ENCODE results near the gene GDE1. TPM values are rescaled to one million over a fixed set of nuclear protein-coding genes. Genes with fewer than 3 reads are reported as not detected.

Gene GDE1
- total RNA-seq, 1 experiment from 2014 or later = 65.7 TPM

DNA sequence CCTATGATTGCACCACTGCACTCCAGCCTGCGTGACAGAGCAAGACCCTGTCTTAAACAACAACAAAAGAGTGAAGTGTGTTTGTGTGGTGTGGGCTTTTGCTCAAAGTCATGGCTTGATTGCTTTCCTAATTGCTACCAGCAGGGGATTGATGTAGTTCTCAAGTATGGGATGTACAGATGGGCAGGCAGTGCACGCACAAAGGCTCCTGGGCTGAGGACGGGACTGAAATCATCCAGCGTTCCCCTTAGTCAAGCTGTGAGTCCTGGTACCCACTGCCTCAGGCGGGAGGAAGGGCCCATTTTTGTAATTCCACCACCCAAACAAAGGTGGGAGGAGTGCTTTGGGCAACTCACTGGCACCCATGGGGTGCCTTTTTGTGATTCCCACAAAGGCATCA is 47.3 kb downstream of the GDE1 start (continued):
- TF ChIP-seq GRHL2 (CRISPR knock-in tag; IDR thresholded peaks at IDR 0.05; ENCODE audit: insufficient replicate concordance, severe bottlenecking) = no peak
- TF ChIP-seq GTF2I (CRISPR knock-in tag; conservative IDR thresholded peaks at IDR 0.05) = no peak
- TF ChIP-seq FOXK1 (CRISPR knock-in tag; IDR thresholded peaks at IDR 0.05) = no peak
- TF ChIP-seq, protein P1, sequence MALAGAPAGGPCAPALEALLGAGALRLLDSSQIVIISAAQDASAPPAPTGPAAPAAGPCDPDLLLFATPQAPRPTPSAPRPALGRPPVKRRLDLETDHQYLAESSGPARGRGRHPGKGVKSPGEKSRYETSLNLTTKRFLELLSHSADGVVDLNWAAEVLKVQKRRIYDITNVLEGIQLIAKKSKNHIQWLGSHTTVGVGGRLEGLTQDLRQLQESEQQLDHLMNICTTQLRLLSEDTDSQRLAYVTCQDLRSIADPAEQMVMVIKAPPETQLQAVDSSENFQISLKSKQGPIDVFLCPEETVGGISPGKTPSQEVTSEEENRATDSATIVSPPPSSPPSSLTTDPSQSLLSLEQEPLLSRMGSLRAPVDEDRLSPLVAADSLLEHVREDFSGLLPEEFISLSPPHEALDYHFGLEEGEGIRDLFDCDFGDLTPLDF (CRISPR knock-in tag; IDR thresholded peaks at IDR 0.05) = no peak
- TF ChIP-seq, protein P2, sequence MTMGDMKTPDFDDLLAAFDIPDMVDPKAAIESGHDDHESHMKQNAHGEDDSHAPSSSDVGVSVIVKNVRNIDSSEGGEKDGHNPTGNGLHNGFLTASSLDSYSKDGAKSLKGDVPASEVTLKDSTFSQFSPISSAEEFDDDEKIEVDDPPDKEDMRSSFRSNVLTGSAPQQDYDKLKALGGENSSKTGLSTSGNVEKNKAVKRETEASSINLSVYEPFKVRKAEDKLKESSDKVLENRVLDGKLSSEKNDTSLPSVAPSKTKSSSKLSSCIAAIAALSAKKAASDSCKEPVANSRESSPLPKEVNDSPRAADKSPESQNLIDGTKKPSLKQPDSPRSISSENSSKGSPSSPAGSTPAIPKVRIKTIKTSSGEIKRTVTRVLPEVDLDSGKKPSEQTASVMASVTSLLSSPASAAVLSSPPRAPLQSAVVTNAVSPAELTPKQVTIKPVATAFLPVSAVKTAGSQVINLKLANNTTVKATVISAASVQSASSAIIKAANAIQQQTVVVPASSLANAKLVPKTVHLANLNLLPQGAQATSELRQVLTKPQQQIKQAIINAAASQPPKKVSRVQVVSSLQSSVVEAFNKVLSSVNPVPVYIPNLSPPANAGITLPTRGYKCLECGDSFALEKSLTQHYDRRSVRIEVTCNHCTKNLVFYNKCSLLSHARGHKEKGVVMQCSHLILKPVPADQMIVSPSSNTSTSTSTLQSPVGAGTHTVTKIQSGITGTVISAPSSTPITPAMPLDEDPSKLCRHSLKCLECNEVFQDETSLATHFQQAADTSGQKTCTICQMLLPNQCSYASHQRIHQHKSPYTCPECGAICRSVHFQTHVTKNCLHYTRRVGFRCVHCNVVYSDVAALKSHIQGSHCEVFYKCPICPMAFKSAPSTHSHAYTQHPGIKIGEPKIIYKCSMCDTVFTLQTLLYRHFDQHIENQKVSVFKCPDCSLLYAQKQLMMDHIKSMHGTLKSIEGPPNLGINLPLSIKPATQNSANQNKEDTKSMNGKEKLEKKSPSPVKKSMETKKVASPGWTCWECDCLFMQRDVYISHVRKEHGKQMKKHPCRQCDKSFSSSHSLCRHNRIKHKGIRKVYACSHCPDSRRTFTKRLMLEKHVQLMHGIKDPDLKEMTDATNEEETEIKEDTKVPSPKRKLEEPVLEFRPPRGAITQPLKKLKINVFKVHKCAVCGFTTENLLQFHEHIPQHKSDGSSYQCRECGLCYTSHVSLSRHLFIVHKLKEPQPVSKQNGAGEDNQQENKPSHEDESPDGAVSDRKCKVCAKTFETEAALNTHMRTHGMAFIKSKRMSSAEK (CRISPR knock-in tag; IDR thresholded peaks at IDR 0.05; ENCODE audit: borderline replicate concordance) = no peak
- no peak for TF ChIP-seq NR2C2 (CRISPR knock-in tag; IDR thresholded peaks at IDR 0.05)

DNA sequence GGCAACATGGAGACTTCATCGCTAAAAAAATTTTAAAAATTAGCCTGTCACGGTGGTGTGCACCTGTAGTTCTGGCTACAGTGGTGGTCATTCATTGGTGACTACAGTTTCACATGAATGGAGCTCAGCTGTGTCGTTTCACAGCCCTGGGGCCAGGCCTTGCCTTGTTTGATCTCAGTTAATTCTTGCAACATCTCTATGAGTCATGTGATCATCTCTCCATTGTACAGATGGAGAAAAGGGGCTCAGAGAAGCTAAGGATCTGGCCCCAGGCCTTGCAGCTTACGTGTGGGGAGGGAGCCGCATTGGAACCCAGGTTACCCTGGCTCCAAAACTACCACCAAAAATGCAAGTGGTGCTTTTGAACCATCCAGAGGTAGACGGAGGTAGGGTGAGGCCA is 49.4 kb downstream of the GDE1 start:
- ChIA-PET CTCF (interaction anchor here (1.5 kb wide), 1 partner anchor 30 kb away, joined by 5 read pairs; no protein-coding TSS in a partner anchor), POLR2A (no interaction called here)
- Mint-ChIP-seq H3K9me3 (peaks cover 15% of the 10 kb centered on the region), H3K4me1 (no peaks in the 10 kb centered on the region; the same call in 1 of the 2 replicates), H3K36me3 (peaks cover 18% of the 10 kb centered on the region), H3K27me3 (ENCODE audit: low read depth) (no peaks in the 10 kb centered on the region), H3K4me3 (no peak overlapping the region), H3K27ac (no peak overlapping the region)
- DNase-seq (ENCODE audit: low spot score) (no peak), ATAC-seq (no peak)
- TF ChIP-seq ESRRA (CRISPR knock-in tag; IDR thresholded peaks at IDR 0.05; ENCODE audit: borderline replicate concordance) (no peak), TP53 (CRISPR knock-in tag; IDR thresholded peaks at IDR 0.05) (no peak), FOXJ3 (CRISPR knock-in tag; IDR thresholded peaks at IDR 0.05; ENCODE audit: borderline replicate concordance) (no peak), ZNF423 (CRISPR knock-in tag; IDR thresholded peaks at IDR 0.05) (no peak), NR2C2 (CRISPR knock-in tag; IDR thresholded peaks at IDR 0.05) (no peak), HMGA2 (CRISPR knock-in tag; IDR thresholded peaks at IDR 0.05) (no peak), RORB (CRISPR knock-in tag; IDR thresholded peaks at IDR 0.05) (no peak), GABPB1 (CRISPR knock-in tag; IDR thresholded peaks at IDR 0.05) (no peak), CREM (CRISPR knock-in tag; IDR thresholded peaks at IDR 0.05) (no peak), TEAD4 (CRISPR knock-in tag; IDR thresholded peaks at IDR 0.05) (no peak)
- TF ChIP-seq, protein P3, sequence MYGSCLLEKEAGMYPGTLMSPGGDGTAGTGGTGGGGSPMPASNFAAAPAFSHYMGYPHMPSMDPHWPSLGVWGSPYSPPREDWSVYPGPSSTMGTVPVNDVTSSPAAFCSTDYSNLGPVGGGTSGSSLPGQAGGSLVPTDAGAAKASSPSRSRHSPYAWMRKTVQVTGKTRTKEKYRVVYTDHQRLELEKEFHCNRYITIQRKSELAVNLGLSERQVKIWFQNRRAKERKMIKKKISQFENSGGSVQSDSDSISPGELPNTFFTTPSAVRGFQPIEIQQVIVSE (CRISPR knock-in tag; IDR thresholded peaks at IDR 0.05; ENCODE audit: borderline replicate concordance) = no peak
- TF ChIP-seq, protein P4, sequence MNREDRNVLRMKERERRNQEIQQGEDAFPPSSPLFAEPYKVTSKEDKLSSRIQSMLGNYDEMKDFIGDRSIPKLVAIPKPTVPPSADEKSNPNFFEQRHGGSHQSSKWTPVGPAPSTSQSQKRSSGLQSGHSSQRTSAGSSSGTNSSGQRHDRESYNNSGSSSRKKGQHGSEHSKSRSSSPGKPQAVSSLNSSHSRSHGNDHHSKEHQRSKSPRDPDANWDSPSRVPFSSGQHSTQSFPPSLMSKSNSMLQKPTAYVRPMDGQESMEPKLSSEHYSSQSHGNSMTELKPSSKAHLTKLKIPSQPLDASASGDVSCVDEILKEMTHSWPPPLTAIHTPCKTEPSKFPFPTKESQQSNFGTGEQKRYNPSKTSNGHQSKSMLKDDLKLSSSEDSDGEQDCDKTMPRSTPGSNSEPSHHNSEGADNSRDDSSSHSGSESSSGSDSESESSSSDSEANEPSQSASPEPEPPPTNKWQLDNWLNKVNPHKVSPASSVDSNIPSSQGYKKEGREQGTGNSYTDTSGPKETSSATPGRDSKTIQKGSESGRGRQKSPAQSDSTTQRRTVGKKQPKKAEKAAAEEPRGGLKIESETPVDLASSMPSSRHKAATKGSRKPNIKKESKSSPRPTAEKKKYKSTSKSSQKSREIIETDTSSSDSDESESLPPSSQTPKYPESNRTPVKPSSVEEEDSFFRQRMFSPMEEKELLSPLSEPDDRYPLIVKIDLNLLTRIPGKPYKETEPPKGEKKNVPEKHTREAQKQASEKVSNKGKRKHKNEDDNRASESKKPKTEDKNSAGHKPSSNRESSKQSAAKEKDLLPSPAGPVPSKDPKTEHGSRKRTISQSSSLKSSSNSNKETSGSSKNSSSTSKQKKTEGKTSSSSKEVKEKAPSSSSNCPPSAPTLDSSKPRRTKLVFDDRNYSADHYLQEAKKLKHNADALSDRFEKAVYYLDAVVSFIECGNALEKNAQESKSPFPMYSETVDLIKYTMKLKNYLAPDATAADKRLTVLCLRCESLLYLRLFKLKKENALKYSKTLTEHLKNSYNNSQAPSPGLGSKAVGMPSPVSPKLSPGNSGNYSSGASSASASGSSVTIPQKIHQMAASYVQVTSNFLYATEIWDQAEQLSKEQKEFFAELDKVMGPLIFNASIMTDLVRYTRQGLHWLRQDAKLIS (CRISPR knock-in tag; IDR thresholded peaks at IDR 0.05; ENCODE audit: borderline replicate concordance) = no peak
- TF ChIP-seq, protein P5, sequence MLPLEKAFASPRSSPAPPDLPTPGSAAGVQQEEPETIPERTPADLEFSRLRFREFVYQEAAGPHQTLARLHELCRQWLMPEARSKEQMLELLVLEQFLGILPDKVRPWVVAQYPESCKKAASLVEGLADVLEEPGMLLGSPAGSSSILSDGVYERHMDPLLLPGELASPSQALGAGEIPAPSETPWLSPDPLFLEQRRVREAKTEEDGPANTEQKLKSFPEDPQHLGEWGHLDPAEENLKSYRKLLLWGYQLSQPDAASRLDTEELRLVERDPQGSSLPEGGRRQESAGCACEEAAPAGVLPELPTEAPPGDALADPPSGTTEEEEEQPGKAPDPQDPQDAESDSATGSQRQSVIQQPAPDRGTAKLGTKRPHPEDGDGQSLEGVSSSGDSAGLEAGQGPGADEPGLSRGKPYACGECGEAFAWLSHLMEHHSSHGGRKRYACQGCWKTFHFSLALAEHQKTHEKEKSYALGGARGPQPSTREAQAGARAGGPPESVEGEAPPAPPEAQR (CRISPR knock-in tag; IDR thresholded peaks at IDR 0.05) = no peak
- TF ChIP-seq, protein P6, sequence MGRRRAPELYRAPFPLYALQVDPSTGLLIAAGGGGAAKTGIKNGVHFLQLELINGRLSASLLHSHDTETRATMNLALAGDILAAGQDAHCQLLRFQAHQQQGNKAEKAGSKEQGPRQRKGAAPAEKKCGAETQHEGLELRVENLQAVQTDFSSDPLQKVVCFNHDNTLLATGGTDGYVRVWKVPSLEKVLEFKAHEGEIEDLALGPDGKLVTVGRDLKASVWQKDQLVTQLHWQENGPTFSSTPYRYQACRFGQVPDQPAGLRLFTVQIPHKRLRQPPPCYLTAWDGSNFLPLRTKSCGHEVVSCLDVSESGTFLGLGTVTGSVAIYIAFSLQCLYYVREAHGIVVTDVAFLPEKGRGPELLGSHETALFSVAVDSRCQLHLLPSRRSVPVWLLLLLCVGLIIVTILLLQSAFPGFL (CRISPR knock-in tag; IDR thresholded peaks at IDR 0.05; ENCODE audit: borderline replicate concordance) = no peak
- TF ChIP-seq, protein P2 (CRISPR knock-in tag; IDR thresholded peaks at IDR 0.05; ENCODE audit: borderline replicate concordance) = no peak
